ENCODE data around the gene PLXNA4.

DNA sequence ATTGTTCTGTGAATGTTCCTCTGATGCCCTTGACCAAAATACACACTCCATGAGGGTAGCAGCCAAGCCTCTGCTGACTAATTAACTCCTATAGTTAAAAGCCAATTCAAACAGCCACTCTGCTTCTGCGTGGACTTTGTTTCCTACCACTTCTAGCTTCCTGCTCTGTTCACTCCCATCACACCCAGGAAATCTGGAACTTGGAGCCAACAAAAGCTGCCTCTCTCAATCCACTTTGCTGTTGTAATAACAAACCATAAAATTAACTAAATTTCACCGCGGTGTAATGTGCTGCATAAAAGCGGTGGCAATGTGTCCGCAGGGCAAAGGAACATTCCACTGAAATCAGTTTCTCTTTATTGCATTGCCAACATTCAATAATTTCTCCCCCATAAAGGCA is 239.5 kb downstream of the PLXNA4 start:
- TF ChIP-seq TAF1 (IDR thresholded peaks at IDR 0.05; ENCODE audit: borderline replicate concordance, insufficient read depth, low read length) (no peak), POLR2AphosphoS5 (IDR thresholded peaks at IDR 0.05; ENCODE audit: low read depth, low read length) (no peak), SIN3A (IDR thresholded peaks at IDR 0.05; ENCODE audit: borderline replicate concordance, insufficient read depth, low read length) (no peak)
